Caco-2 (cell line): ENCODE results near the gene HEATR3. TPM values are rescaled to one million over a fixed set of nuclear protein-coding genes. Genes with fewer than 3 reads are reported as not detected.

Source experiments
- BruUV-seq: library from RNA; stranded (reverse); fragments of 400-500 nt; replicated peaks from 2 replicates; lab custom pipeline; 2021; lab: Mats Ljungman, UMichigan
- CTCF ChIA-PET: fragments of 300-600 bp; sonication (Branson Sonifier 250); formaldehyde crosslinking; loops from one replicate; lab custom pipeline; 2022; ENCODE audit warnings: antibody characterized with exemption; lab: Charles Lee
- POLR2A ChIA-PET: fragments of 300-600 bp; sonication (Branson Sonifier 250); formaldehyde crosslinking; loops from one replicate; lab custom pipeline; 2022; ENCODE audit warnings: antibody characterized with exemption; lab: Charles Lee
- DNase-seq, 2 experiments: peaks; one replicate each; pipeline versions ENCODE4 v3.0.0 to v3.0.0-alpha.2; 2020 to 2022
- H3K27me3 ChIP-seq: replicated peaks from 2 replicates; pipeline ENCODE4 v1.6.0; 2011; ENCODE audit warnings: low read length; ENCODE audit not compliant: control insufficient read depth, insufficient read depth
- H3K36me3 ChIP-seq: 2 replicates; pipeline ENCODE4 v1.5.1; 2011; ENCODE audit warnings: low read length; ENCODE audit not compliant: control insufficient read depth, insufficient read depth
- H3K4me1 ChIP-seq: fragments of 250-450 bp; sonication (Bioruptor Pico); 2 replicates; pipeline ENCODE4 v1.5.1; 2020; ENCODE audit warnings: mild to moderate bottlenecking
- H3K4me3 ChIP-seq: 2 replicates; pipeline ENCODE4 v1.5.1; 2011; ENCODE audit warnings: low read depth, mild to moderate bottlenecking, control low read depth, low read length
- H3K9me3 ChIP-seq: fragments of 250-450 bp; sonication (Bioruptor Pico); 2 replicates; pipeline ENCODE4 v1.5.1; 2020; ENCODE audit warnings: mild to moderate bottlenecking, moderate library complexity
- H3K27ac Mint-ChIP-seq: one replicate; pipeline ENCODE4 v1.8.0; 2022; ENCODE audit warnings: mixed read lengths; ENCODE audit not compliant: unreplicated experiment
- H3K27me3 Mint-ChIP-seq: one replicate; pipeline ENCODE4 v1.8.0; 2022; ENCODE audit warnings: mixed read lengths; ENCODE audit not compliant: insufficient read depth, unreplicated experiment
- H3K36me3 Mint-ChIP-seq: one replicate; pipeline ENCODE4 v1.8.0; 2022; ENCODE audit warnings: mild to moderate bottlenecking, mixed read lengths; ENCODE audit not compliant: insufficient read depth, unreplicated experiment
- H3K4me1 Mint-ChIP-seq: one replicate; pipeline ENCODE4 v1.8.0; 2022; ENCODE audit warnings: low read depth, mixed read lengths; ENCODE audit not compliant: unreplicated experiment
- H3K4me3 Mint-ChIP-seq: one replicate; pipeline ENCODE4 v1.8.0; 2022; ENCODE audit warnings: mild to moderate bottlenecking, moderate library complexity, mixed read lengths; ENCODE audit not compliant: unreplicated experiment
- H3K9me3 Mint-ChIP-seq: one replicate; pipeline ENCODE4 v1.8.0; 2022; ENCODE audit warnings: mixed read lengths; ENCODE audit not compliant: unreplicated experiment
- CTCF ChIP-seq, 2 experiments: fragments of 200-600 bp in 1 of 2; IDR thresholded peaks; 1 replicate in 1 of 2; 2 replicates in 1 of 2; pipeline versions ENCODE4 v1.5.1 to v1.8.0; 2011 to 2022; ENCODE audit warnings: antibody characterized with exemption in 1 of 2, control low read depth in 1 of 2, inconsistent platforms in 1 of 2, low read depth in 1 of 2, low read length in 1 of 2, mild to moderate bottlenecking in 1 of 2, moderate library complexity in 1 of 2; ENCODE audit not compliant: insufficient read depth in 1 of 2, severe bottlenecking in 1 of 2, unreplicated experiment in 1 of 2
- intact Hi-C: fragments of 100-400 bp; cut with micrococcal nuclease; formaldehyde crosslinking; loops from one replicate; pipeline ENCODE4 v1.10.0; 2022; ENCODE audit not compliant: unreplicated experiment
- total RNA-seq: library from RNA; stranded (reverse); gene quantifications from 2 replicates; pipeline ENCODE4 v1.2.3, GENCODE V29; 2022

The HEATR3 gene
- total RNA-seq, 1 experiment from 2014 or later = 41.6 TPM

GRCh38 chr16:50086176-50086575, 20.4 kb downstream of the HEATR3 start:
- DNase-seq = no peak
- intact Hi-C loops = no loop called here
- Mint-ChIP-seq H3K36me3 (peaks cover 65% of the 10 kb centered on the region), H3K4me1 (no peaks in the 10 kb centered on the region), H3K27me3 (no peaks in the 10 kb centered on the region), H3K27ac (no peak overlapping the region), H3K9me3 (no peaks in the 10 kb centered on the region), H3K4me3 (no peak overlapping the region)
- POLR2A ChIA-PET = no interaction called here
- CTCF ChIA-PET = interaction anchor here (1.8 kb wide), 1 partner anchor 61 kb away, joined by 4 read pairs; the partner anchor contains the start of gene CNEP1R1
- no TSS peak for BruUV-seq
- no peak for TF ChIP-seq CTCF (IDR thresholded peaks at IDR 0.05; ENCODE audit: insufficient read depth in 1 of 2, low read depth in 1 of 2, low read length in 1 of 2, severe bottlenecking in 1 of 2, unreplicated experiment in 1 of 2)
- Histone ChIP-seq H3K27me3 (no peaks in the 10 kb centered on the region; the same call in 1 of the 2 replicates), H3K4me3 (no peak overlapping the region), H3K4me1 (no peaks in the 10 kb centered on the region), H3K36me3 (no peaks in the 10 kb centered on the region), H3K9me3 (no peaks in the 10 kb centered on the region)

- no peak for DNase-seq
- H3K27me3 Mint-ChIP-seq = no peaks in the 10 kb centered on the region
- H3K27ac Mint-ChIP-seq = no peak overlapping the region
- BruUV-seq = no TSS peak
- H3K36me3 Mint-ChIP-seq = peaks cover 50% of the 10 kb centered on the region
- ChIA-PET POLR2A (no interaction called here), CTCF (interaction anchor here (0.6 to 1.2 kb wide), 3 partner anchors 13 to 63 kb away, joined by 3 to 4 read pairs (median 4); partner anchors contain the start of gene CNEP1R1)
- H3K9me3 Mint-ChIP-seq = no peaks in the 10 kb centered on the region
- no peaks in the 10 kb centered on the region; the same call in 1 of the 2 replicates for H3K27me3 ChIP-seq
- H3K36me3 ChIP-seq = no peaks in the 10 kb centered on the region
- H3K4me3 ChIP-seq = no peak overlapping the region
- H3K4me1 ChIP-seq = no peaks in the 10 kb centered on the region
- no peak overlapping the region for H3K4me3 Mint-ChIP-seq
- intact Hi-C loops = no loop called here
- no peak for TF ChIP-seq CTCF (IDR thresholded peaks at IDR 0.05; ENCODE audit: insufficient read depth in 1 of 2, low read depth in 1 of 2, low read length in 1 of 2, severe bottlenecking in 1 of 2, unreplicated experiment in 1 of 2)
- H3K4me1 Mint-ChIP-seq = no peaks in the 10 kb centered on the region
- no peaks in the 10 kb centered on the region for H3K9me3 ChIP-seq
Observed at GRCh38 chr16:50088302-50088701, 22.5 kb downstream of the HEATR3 start.

- peaks cover 51% of the 10 kb centered on the region for H3K36me3 Mint-ChIP-seq
- H3K4me1 Mint-ChIP-seq = no peaks in the 10 kb centered on the region
- no peaks in the 10 kb centered on the region for H3K9me3 Mint-ChIP-seq
- no peak overlapping the region for H3K27ac Mint-ChIP-seq
- H3K4me1 ChIP-seq = no peaks in the 10 kb centered on the region
- H3K36me3 ChIP-seq = no peaks in the 10 kb centered on the region; the same call in 1 of the 2 replicates
- CTCF ChIA-PET = interaction anchor here (1.0 kb wide), 1 partner anchor 68 kb away, joined by 3 read pairs; the partner anchor contains the start of gene CNEP1R1
- POLR2A ChIA-PET = no interaction called here
- TF ChIP-seq CTCF (IDR thresholded peaks at IDR 0.05; ENCODE audit: insufficient read depth in 1 of 2, low read depth in 1 of 2, low read length in 1 of 2, severe bottlenecking in 1 of 2, unreplicated experiment in 1 of 2) = no peak
- H3K4me3 Mint-ChIP-seq = no peak overlapping the region
- no peaks in the 10 kb centered on the region for H3K9me3 ChIP-seq
- no peaks in the 10 kb centered on the region for H3K27me3 Mint-ChIP-seq
- no TSS peak for BruUV-seq
- no peaks in the 10 kb centered on the region for H3K27me3 ChIP-seq
- H3K4me3 ChIP-seq = no peak overlapping the region
- intact Hi-C loops = no loop called here
- DNase-seq = no peak
Observed at GRCh38 chr16:50092891-50093290, 27.1 kb downstream of the HEATR3 start.
